ENCODE data around the gene EXOC4.

Gene EXOC4

DNA sequence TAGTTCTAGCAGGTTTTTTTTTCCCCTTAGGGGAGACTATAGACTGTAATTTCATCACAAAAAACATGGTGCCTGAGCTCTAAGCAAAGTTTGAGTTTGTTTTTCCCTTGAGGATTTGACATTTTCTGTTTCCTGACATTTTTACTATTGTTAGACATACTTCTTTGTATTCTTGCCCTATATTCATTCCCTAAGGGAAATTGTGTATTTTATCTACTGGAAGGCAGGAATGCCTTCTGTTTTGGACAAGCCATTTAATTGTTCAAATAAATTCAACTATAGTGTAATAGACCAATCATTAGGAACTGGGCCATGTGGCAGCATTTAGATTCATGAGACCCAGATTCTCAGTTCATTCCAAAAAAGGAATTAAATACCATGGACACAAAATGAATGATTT, 335.0 kb downstream of the EXOC4 start:
- no peak for DNase-seq (ENCODE audit: low read depth)
- no peak overlapping the region for H3K4me3 ChIP-seq (ENCODE audit: low read depth, low read length)
- TF ChIP-seq, protein P1, sequence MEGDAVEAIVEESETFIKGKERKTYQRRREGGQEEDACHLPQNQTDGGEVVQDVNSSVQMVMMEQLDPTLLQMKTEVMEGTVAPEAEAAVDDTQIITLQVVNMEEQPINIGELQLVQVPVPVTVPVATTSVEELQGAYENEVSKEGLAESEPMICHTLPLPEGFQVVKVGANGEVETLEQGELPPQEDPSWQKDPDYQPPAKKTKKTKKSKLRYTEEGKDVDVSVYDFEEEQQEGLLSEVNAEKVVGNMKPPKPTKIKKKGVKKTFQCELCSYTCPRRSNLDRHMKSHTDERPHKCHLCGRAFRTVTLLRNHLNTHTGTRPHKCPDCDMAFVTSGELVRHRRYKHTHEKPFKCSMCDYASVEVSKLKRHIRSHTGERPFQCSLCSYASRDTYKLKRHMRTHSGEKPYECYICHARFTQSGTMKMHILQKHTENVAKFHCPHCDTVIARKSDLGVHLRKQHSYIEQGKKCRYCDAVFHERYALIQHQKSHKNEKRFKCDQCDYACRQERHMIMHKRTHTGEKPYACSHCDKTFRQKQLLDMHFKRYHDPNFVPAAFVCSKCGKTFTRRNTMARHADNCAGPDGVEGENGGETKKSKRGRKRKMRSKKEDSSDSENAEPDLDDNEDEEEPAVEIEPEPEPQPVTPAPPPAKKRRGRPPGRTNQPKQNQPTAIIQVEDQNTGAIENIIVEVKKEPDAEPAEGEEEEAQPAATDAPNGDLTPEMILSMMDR (IDR thresholded peaks at IDR 0.05; ENCODE audit: low read depth, low read length, missing control alignments) = no peak

DNA sequence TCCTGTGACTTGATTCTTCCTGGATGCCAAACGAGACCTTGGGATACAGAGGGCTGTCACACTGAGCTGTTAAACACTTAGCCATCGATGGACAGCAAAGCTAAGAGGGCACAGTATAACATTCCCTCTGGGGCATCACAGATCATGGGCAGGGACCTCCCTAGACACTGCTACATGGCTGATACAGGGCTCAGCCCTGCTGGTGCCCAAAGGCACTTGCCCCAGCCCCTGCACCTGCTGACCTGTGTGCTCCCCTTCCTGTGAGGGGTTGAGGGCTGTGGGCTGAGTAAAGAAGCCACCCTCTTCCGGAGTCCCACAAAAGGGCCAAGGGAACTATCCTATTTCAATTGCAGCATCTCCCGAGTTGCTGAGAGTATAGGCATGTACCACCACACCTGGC, 337.9 kb downstream of the EXOC4 start:
- TF ChIP-seq, protein P1 (IDR thresholded peaks at IDR 0.05; ENCODE audit: low read depth, low read length, missing control alignments) = no peak
- no peak for DNase-seq (ENCODE audit: low read depth)
- H3K4me3 ChIP-seq (ENCODE audit: low read depth, low read length) = no peak overlapping the region

DNA sequence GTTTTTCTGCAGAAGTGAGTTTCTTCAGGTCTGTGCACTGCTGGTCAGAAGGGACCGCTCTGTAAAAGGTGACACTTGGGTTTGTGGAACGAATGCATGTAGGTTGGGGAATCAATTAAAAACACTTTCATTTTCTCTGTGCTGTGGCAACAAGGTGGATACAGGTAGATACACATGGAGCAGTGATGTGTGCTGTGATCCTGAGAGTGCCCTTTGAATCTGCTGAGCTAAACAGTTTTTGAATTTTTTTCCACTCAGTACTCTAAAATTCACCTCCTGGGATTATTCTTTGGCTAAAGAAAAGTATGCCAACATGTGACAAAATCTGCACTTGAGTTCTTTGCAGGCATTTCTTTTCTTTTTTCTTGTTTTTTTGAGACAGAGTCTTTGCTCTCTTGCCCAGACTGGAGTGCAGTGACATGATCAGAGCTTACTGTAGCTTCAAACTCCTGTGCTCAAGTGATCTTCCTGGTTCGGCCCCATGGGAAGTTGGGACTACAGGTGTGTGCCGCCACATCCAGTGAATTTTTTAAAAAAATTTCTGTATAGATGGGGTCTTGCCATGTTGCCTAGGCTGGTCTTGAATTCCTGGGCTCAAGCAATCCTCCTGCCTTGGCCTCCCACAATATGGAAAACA, 338.9 kb downstream of the EXOC4 start:
- no peak for DNase-seq (ENCODE audit: low read depth)
- TF ChIP-seq, protein P1 (IDR thresholded peaks at IDR 0.05; ENCODE audit: low read depth, low read length, missing control alignments) = no peak
- H3K4me3 ChIP-seq (ENCODE audit: low read depth, low read length) = no peak overlapping the region

- TF ChIP-seq, protein P1 (IDR thresholded peaks at IDR 0.05; ENCODE audit: low read depth, low read length, missing control alignments) = no peak
- H3K4me3 ChIP-seq (ENCODE audit: low read depth, low read length) = no peak overlapping the region
- no peak for DNase-seq (ENCODE audit: low read depth)
Measured at GRCh38 chr7:133593561-133593960, 340.7 kb downstream of the EXOC4 start.

GRCh38 chr7:133601617-133602016, 348.7 kb downstream of the EXOC4 start:
- no peak for DNase-seq (ENCODE audit: low read depth)
- TF ChIP-seq, protein P1 (IDR thresholded peaks at IDR 0.05; ENCODE audit: low read depth, low read length, missing control alignments) = no peak
- no peak overlapping the region for H3K4me3 ChIP-seq (ENCODE audit: low read depth, low read length)

DNA sequence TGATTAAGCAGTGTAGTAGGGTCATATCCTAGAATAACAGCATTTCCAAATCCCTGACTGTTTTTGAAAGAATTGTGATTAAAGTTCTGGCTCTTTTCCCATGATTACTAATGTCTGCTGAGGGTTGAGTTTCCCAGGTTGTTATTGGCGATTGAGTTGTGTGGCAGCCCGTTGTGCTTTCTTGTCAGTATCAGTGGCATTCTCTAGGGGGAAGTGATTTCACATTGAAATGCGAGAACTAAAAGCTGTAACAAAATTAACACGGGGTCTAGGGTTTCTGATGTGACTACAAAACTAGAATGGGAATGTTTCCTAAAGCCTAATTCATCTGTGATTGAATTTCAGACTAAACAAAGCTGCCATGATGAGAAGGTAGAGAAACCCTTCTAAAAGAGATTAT, 349.4 kb downstream of the EXOC4 start:
- no peak for DNase-seq (ENCODE audit: low read depth)
- H3K4me3 ChIP-seq (ENCODE audit: low read depth, low read length) = no peak overlapping the region
- TF ChIP-seq, protein P1 (IDR thresholded peaks at IDR 0.05; ENCODE audit: low read depth, low read length, missing control alignments) = no peak

DNA sequence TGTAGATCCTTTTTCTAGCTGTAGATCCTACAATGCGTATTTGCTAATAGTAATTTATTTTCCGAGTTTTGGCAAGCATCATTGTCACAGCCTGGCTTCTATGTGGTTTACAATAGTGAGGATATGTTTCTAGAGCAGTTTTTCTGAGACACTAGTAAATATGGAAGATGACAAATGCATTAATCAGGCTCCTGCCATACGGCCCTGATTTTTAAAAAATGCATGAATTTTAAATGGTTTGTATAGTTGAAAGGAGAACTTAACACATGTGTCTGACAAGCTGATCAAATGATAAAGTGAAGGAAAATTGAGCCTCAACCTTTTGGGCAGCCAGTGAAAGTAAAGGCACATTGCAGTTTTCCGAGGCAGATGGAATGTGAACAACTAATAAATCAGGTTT, 354.1 kb downstream of the EXOC4 start:
- no peak for DNase-seq (ENCODE audit: low read depth)
- TF ChIP-seq, protein P1 (IDR thresholded peaks at IDR 0.05; ENCODE audit: low read depth, low read length, missing control alignments) = no peak
- H3K4me3 ChIP-seq (ENCODE audit: low read depth, low read length) = no peak overlapping the region

Measured in GM12864 (cell line).